Thyroid gland (tissue), 4 donors: Measurements from ENCODE around the gene TTC16. TPM values are rescaled to one million over a fixed set of nuclear protein-coding genes. Genes with fewer than 3 reads are reported as not detected.
A peak's percentile ranks its signal among the peaks of the same experiment; 100 is the strongest.

Experiments used
- DNase-seq, 2 donors: peaks; one replicate each; pipeline ENCODE4 v3.0.0-alpha.2; 2019
- H3K27ac ChIP-seq, 3 donors: fragments of 200-600 bp; sonication (generic); 1 replicate in 2 of 3; 2 replicates in 1 of 3; pipeline ENCODE4 v1.5.1; 2016 to 2019; ENCODE audit warnings: mild to moderate bottlenecking in 1 of 3, moderate library complexity in 1 of 3
- H3K27me3 ChIP-seq: fragments of 200-600 bp; sonication (generic); one replicate; pipeline ENCODE4 v1.5.1; 2019
- H3K36me3 ChIP-seq, 2 donors: fragments of 200-600 bp; sonication (generic); one replicate each; pipeline ENCODE4 v1.5.1; 2016 to 2019
- H3K4me1 ChIP-seq, 2 donors: fragments of 200-600 bp; sonication (generic); one replicate each; pipeline ENCODE4 v1.5.1; 2017 to 2019
- H3K4me3 ChIP-seq, 3 donors: fragments of 200-600 bp; sonication (generic); replicated peaks in 1 of 3; 1 replicate in 2 of 3; 2 replicates in 1 of 3; pipeline ENCODE4 v1.5.1; 2016; ENCODE audit warnings: mild to moderate bottlenecking in 1 of 3
- H3K9me3 ChIP-seq: fragments of 200-600 bp; sonication (generic); one replicate; pipeline ENCODE4 v1.5.1; 2017
- POLR2A ChIP-seq, 2 donors: fragments of 450-650 bp; IDR thresholded peaks; one replicate each; pipeline ENCODE4 v1.6.1; 2017; ENCODE audit warnings: antibody characterized with exemption in 2 of 2, mild to moderate bottlenecking in 2 of 2, moderate library complexity in 1 of 2
- WGBS, 2 donors: methylation state at CpG; one replicate each; pipeline ENCODE4 v1.1.5; 2017; 5-methylcytosine and 5-hydroxymethylcytosine counted together
- intact Hi-C: fragments of 100-400 bp; cut with DNase I; formaldehyde crosslinking; loops from one replicate; pipeline ENCODE4 v1.15.1; 2023
- total RNA-seq, 4 donors: library from RNA; depleted of rRNA; stranded (reverse); fragments of >200 nt; gene quantifications; one replicate each; pipeline ENCODE4 v1.2.3, GENCODE V29; 2016
- TF ChIP-seq, protein P1 (sequence below), 6 experiments: fragments of 200-600 bp in 3 of 6; fragments of 450-650 bp in 3 of 6; sonication (generic) in 3 of 6; IDR thresholded peaks; one replicate each; pipeline ENCODE4 v1.5.1; 2016 to 2019; ENCODE audit warnings: antibody characterized with exemption in 6 of 6, mild to moderate bottlenecking in 2 of 6, inconsistent platforms in 1 of 6, moderate library complexity in 1 of 6

The TTC16 gene
- total RNA-seq, 4 donors from 2014 or later: 0.40 to 0.45 (median 0.44) TPM; not detected in 1

DNA sequence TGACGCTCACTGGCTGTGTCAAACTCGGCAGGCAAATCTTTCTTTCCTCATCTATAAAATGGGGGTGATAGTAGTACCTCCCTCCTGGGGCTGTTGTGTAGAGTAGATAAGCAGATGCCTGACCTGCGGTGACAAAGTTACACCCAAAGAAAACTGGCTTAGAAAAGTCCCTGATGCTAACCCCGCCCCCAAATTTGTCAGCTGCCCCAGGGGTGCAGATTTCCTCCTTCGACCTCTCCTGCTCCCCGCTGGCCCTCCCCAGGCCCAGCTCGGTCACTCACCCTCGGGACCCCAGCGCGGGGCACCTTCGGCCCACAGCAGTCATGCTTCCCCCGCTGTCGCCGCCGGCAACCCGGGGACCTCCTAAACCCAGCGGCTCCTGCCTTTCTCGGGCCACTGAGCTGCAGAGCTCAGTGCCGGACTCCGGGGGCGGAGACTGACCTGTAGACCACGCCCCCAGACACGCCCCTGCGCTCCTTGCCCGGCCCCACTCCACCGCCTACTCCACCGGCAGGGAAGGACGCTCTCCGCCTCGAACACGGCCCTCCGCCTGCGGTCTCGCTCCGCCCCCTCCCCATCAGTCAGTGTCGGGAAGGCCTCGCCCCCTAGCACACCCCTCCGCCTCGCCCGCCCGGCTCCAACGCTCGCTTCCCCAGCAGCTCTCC, 55.2 kb downstream of the TTC16 start:
- H3K27me3 ChIP-seq: no peaks in the 10 kb centered on the region
- no peaks in the 10 kb centered on the region for H3K9me3 ChIP-seq
- TF ChIP-seq POLR2A (IDR thresholded peaks at IDR 0.05): peak in 1 of 2 donors; percentile 60
- TF ChIP-seq, protein P1, sequence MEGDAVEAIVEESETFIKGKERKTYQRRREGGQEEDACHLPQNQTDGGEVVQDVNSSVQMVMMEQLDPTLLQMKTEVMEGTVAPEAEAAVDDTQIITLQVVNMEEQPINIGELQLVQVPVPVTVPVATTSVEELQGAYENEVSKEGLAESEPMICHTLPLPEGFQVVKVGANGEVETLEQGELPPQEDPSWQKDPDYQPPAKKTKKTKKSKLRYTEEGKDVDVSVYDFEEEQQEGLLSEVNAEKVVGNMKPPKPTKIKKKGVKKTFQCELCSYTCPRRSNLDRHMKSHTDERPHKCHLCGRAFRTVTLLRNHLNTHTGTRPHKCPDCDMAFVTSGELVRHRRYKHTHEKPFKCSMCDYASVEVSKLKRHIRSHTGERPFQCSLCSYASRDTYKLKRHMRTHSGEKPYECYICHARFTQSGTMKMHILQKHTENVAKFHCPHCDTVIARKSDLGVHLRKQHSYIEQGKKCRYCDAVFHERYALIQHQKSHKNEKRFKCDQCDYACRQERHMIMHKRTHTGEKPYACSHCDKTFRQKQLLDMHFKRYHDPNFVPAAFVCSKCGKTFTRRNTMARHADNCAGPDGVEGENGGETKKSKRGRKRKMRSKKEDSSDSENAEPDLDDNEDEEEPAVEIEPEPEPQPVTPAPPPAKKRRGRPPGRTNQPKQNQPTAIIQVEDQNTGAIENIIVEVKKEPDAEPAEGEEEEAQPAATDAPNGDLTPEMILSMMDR (IDR thresholded peaks at IDR 0.05): no peak
- peaks cover 4 to 26% of the 10 kb centered on the region in 2 donors for H3K4me1 ChIP-seq
- H3K27ac ChIP-seq: peak overlapping the region; percentile 31 to 76 (median 47)
- peak overlapping the region in 1 of 3 donors; percentile 41 for H3K4me3 ChIP-seq
- no peaks in the 10 kb centered on the region for H3K36me3 ChIP-seq
- intact Hi-C loops: no loop called here
- 3% methylated on average over 35 to 43 of the region's 43 CpGs for whole genome bisulfite sequencing, 2 donors
- peak; percentile 98 to 99 for DNase-seq

DNA sequence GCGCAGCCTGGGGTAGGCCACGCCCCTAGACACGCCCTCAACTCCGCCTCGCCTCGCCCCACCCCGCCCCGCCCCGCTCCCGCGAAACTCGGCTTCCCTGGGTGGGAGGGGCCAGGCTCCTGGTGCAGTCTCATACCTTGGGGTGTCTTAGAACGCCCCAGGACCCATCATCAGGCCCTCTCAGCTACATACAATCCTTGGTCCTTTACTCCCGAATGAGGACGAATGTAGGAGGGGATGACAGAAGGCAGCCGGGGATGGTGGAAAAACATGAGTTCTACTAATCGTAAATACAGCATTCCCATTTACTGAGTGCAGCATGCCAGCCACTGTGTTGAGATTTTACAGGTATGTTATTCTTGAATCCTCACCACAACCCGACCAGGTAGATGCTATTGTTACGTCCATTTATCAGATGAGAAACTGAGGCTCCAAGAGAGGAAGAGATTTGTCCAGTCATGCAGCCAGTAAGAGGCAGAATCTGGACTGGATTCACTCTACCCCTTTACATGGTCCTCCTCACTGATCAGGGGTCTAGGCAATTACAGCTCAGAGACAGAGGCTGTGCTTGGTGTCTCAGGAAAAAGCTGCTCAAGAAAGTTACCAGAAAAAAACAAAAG, 55.8 kb downstream of the TTC16 start:
- no peaks in the 10 kb centered on the region for H3K27me3 ChIP-seq
- H3K4me3 ChIP-seq: peak overlapping the region in 1 of 3 donors; percentile 41
- no peaks in the 10 kb centered on the region for H3K9me3 ChIP-seq
- TF ChIP-seq, protein P1 (IDR thresholded peaks at IDR 0.05): no peak
- TF ChIP-seq POLR2A (IDR thresholded peaks at IDR 0.05): no peak
- no peak for DNase-seq
- no peak overlapping the region for H3K27ac ChIP-seq
- intact Hi-C loops: no loop called here
- H3K36me3 ChIP-seq: no peaks in the 10 kb centered on the region
- peaks cover 4 to 22% of the 10 kb centered on the region in 2 donors for H3K4me1 ChIP-seq
- 7 to 12% methylated on average over 7 to 17 of the region's 19 CpGs for whole genome bisulfite sequencing, 2 donors

DNA sequence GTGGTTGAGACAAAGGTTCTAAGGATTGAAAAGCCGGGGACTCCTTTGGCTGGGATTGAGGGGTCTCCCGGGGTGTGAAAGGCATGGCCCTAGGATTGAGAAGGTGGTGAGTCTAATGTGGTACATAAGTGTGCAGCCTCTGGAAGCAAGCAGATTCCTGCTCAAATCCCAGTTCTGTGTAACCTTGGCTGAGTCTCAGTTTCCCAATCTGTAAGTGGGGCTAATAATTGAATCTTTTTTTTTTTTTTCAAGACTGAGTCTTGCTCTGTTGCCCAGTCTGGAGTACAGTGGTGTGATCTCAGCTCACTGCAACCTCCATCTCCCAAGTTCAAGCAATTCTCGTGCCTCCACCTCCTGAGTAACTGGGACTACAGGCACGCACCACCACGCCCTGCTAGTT, 56.7 kb downstream of the TTC16 start:
- 95 to 99% methylated on average over 5 of the region's 5 CpGs for WGBS, 2 donors
- Histone ChIP-seq H3K4me1 (peaks cover 4 to 15% of the 10 kb centered on the region in 2 donors), H3K27ac (no peak overlapping the region), H3K4me3 (no peak overlapping the region), H3K36me3 (no peaks in the 10 kb centered on the region), H3K27me3 (no peaks in the 10 kb centered on the region), H3K9me3 (no peaks in the 10 kb centered on the region)
- intact Hi-C loops: no loop called here
- TF ChIP-seq, protein P1 (IDR thresholded peaks at IDR 0.05): no peak
- no peak for TF ChIP-seq POLR2A (IDR thresholded peaks at IDR 0.05)
- DNase-seq: no peak

DNA sequence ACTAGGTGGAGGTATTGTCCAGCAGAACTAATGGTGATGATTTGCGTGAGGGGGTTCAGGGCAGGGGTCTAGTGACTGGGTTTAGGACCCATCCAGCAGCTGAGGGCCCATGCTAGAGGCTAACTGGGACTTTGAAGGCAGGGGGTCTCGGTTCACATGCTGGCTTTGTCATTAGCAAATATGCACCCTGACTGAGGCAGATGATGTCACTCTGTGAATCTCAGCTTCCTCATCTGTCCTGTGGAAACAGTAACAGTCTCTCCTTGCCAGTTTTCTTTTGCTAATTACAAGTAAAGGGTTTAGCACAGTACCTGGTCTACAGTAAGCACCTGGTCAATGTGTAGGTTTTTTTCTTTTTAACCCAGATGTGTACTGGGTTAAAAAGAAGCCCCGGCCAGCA, 57.4 kb downstream of the TTC16 start:
- DNase-seq: no peak
- H3K4me1 ChIP-seq: peaks cover 4 to 15% of the 10 kb centered on the region in 2 donors
- no peaks in the 10 kb centered on the region for H3K36me3 ChIP-seq
- H3K9me3 ChIP-seq: no peaks in the 10 kb centered on the region
- TF ChIP-seq, protein P1 (IDR thresholded peaks at IDR 0.05): no peak
- TF ChIP-seq POLR2A (IDR thresholded peaks at IDR 0.05): no peak
- no peaks in the 10 kb centered on the region for H3K27me3 ChIP-seq
- no peak overlapping the region for H3K27ac ChIP-seq
- intact Hi-C loops: no loop called here
- H3K4me3 ChIP-seq: no peak overlapping the region
- WGBS, 2 donors: 86 to 88% methylated on average over 3 of the region's 3 CpGs

DNA sequence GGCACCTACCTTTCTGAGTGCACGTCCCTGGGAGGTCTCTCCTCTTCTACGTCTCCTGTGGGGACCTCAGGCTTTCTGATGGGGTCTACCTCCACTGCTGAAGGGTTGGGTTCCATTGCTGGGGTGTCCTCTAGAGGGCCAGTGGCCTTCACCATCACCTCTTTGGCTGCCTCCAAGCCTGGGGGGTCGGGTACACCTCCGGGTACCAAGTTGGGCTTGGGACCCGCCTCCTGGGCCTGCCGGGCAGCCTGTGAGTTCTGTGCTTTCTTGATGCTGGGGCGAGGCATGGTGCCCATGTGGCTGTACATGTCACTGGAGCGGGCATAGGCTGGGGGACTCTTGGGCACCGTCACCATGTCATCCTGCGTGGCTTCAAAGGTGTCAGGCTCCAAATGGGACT, 58.1 kb downstream of the TTC16 start:
- TF ChIP-seq, protein P1 (IDR thresholded peaks at IDR 0.05): no peak
- no peak for TF ChIP-seq POLR2A (IDR thresholded peaks at IDR 0.05)
- WGBS, 2 donors: 91 to 95% methylated on average over 5 to 9 of the region's 10 CpGs
- intact Hi-C loops: no loop called here

More for the DNA sequence above, 58.1 kb downstream of the TTC16 start:
- DNase-seq: no peak
- Histone ChIP-seq H3K27ac (no peak overlapping the region), H3K27me3 (no peaks in the 10 kb centered on the region), H3K4me3 (no peak overlapping the region), H3K36me3 (no peaks in the 10 kb centered on the region), H3K4me1 (peaks cover 4 to 20% of the 10 kb centered on the region in 2 donors), H3K9me3 (no peaks in the 10 kb centered on the region)
